ENCODE results near the gene SMG1. TPM values are rescaled to one million over a fixed set of nuclear protein-coding genes. Genes with fewer than 3 reads are reported as not detected.
"Not testable (repeated sequence)": the region's sequence is repeated elsewhere in the genome, so short reads cannot be mapped to it uniquely, and the experiment has no call there.

Gene SMG1
- total and polyA plus RNA-seq, 2 donors = 20.8 to 31.9 TPM

DNA sequence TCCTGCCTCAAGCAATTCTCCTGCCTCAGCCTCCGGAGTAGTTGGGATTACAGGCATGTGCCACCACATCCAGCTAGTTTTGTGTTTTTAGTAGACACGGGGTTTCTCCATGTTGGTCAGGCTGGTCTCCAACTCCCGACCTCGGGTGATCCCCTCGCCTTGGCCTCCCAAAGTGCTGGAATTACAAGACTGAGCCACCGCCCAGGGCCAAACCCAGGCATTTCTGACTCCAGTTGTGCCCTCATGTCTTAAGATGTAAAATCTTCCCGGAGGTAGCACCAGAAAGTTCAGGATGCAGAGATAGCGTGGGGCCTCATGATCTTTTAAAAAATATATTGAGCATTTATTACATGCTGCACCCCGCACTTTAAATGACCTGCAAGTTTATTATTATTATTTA lies 12.8 kb upstream of the SMG1 start:
- no peaks in the 10 kb centered on the region for H3K36me3 ChIP-seq (ENCODE audit: control insufficient read depth in 2 of 2, insufficient read depth in 2 of 2, low read length in 1 of 2)
- H3K27me3 ChIP-seq (ENCODE audit: control insufficient read depth in 2 of 2, insufficient read depth in 1 of 2, low read length in 1 of 2) = no peaks in the 10 kb centered on the region
- no peak overlapping the region for H3K4me3 ChIP-seq (ENCODE audit: low read length in 2 of 2)
- DNase-seq (ENCODE audit: low read depth in 6 of 9, low spot score in 9 of 9) = no peak
- H3K9me3 ChIP-seq (ENCODE audit: control insufficient read depth in 2 of 2, insufficient read depth in 1 of 2, low read length in 1 of 2) = no peaks in the 10 kb centered on the region
- 97% methylated on average over 9 of the region's 9 CpGs for WGBS
- H3K4me1 ChIP-seq (ENCODE audit: control insufficient read depth in 2 of 2, insufficient read depth in 2 of 2, low read length in 2 of 2) = no peaks in the 10 kb centered on the region
- no peak overlapping the region for H3K27ac ChIP-seq (ENCODE audit: low read depth in 1 of 2, low read length in 1 of 2)

- no peaks in the 10 kb centered on the region for H3K9me3 ChIP-seq (ENCODE audit: control insufficient read depth in 2 of 2, insufficient read depth in 1 of 2, low read length in 1 of 2)
- DNase-seq (ENCODE audit: low read depth in 6 of 9, low spot score in 9 of 9) = no peak
Observed at GRCh38 chr16:18937390-18937789, 11.2 kb upstream of the SMG1 start.

GRCh38 chr16:18936727-18937340 lies 10.6 kb upstream of the SMG1 start:
- H3K36me3 ChIP-seq (ENCODE audit: control insufficient read depth in 2 of 2, insufficient read depth in 2 of 2, low read length in 1 of 2) = no peaks in the 10 kb centered on the region
- no peaks in the 10 kb centered on the region for H3K27me3 ChIP-seq (ENCODE audit: control insufficient read depth in 2 of 2, insufficient read depth in 1 of 2, low read length in 1 of 2)
- no peak for DNase-seq (ENCODE audit: low read depth in 6 of 9, low spot score in 9 of 9)
- no peaks in the 10 kb centered on the region for H3K4me1 ChIP-seq (ENCODE audit: control insufficient read depth in 2 of 2, insufficient read depth in 2 of 2, low read length in 2 of 2)
- no peak overlapping the region for H3K4me3 ChIP-seq (ENCODE audit: low read length in 2 of 2)
- WGBS = 82% methylated on average over 7 of the region's 7 CpGs
- H3K9me3 ChIP-seq (ENCODE audit: control insufficient read depth in 2 of 2, insufficient read depth in 1 of 2, low read length in 1 of 2) = no peaks in the 10 kb centered on the region
- no peak overlapping the region for H3K27ac ChIP-seq (ENCODE audit: low read depth in 1 of 2, low read length in 1 of 2)

More at GRCh38 chr16:18937390-18937789, 11.2 kb upstream of the SMG1 start:
- Histone ChIP-seq H3K27me3 (ENCODE audit: control insufficient read depth in 2 of 2, insufficient read depth in 1 of 2, low read length in 1 of 2) (no peaks in the 10 kb centered on the region), H3K4me3 (ENCODE audit: low read length in 2 of 2) (no peak overlapping the region), H3K36me3 (ENCODE audit: control insufficient read depth in 2 of 2, insufficient read depth in 2 of 2, low read length in 1 of 2) (no peaks in the 10 kb centered on the region), H3K27ac (ENCODE audit: low read depth in 1 of 2, low read length in 1 of 2) (no peak overlapping the region), H3K4me1 (ENCODE audit: control insufficient read depth in 2 of 2, insufficient read depth in 2 of 2, low read length in 2 of 2) (no peaks in the 10 kb centered on the region)

GRCh38 chr16:18933501-18933900 lies 7.3 kb upstream of the SMG1 start:
- Histone ChIP-seq H3K27ac (ENCODE audit: low read depth in 1 of 2, low read length in 1 of 2) (no peak overlapping the region), H3K36me3 (ENCODE audit: control insufficient read depth in 2 of 2, insufficient read depth in 2 of 2, low read length in 1 of 2) (no peaks in the 10 kb centered on the region)
- 83% methylated on average over 1 of the region's 1 CpG for WGBS

DNA sequence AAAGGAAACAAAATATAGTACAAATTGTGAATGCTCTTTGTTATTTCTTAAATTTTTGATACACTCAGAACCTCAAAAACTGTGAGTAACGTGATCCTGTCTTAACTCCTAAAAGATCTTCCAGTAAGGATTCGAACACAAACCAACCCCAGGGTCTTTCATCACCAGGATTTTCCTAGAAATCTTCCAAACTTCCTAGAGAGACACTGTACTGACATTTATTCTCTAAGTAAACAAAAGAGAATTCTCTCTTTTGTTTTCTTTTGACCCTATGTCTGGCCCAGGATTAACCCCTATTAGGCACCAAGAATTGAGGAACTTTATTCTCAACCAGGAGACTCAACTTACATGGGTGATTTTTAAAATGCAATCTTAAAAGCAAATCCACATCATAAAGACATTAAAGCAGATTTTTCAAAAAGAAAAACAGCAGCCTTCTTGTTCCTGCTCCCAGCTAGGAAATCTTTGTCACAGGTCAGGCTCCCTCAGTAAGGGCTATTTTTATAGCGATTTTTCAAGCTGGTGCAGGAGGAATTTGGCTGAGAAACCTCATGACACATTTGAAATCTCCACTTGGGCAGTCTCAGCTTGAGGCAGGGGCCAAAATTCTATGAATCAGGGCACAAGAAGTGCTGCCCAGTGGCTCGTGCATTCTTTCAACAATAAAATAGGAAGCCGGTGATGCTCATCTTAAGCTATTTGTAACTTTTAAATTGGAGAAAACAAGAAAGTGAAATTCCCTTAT lies 6.2 kb upstream of the SMG1 start:
- WGBS = 89% methylated on average over 5 of the region's 5 CpGs
- no peaks in the 10 kb centered on the region for H3K27me3 ChIP-seq (ENCODE audit: control insufficient read depth in 2 of 2, insufficient read depth in 1 of 2, low read length in 1 of 2)

More at GRCh38 chr16:18933501-18933900, 7.3 kb upstream of the SMG1 start:
- no peak for DNase-seq (ENCODE audit: low read depth in 6 of 9, low spot score in 9 of 9)
- no peak overlapping the region for H3K4me3 ChIP-seq (ENCODE audit: low read length in 2 of 2)
- no peaks in the 10 kb centered on the region for H3K4me1 ChIP-seq (ENCODE audit: control insufficient read depth in 2 of 2, insufficient read depth in 2 of 2, low read length in 2 of 2)
- H3K9me3 ChIP-seq (ENCODE audit: control insufficient read depth in 2 of 2, insufficient read depth in 1 of 2, low read length in 1 of 2) = no peaks in the 10 kb centered on the region
- no peaks in the 10 kb centered on the region for H3K27me3 ChIP-seq (ENCODE audit: control insufficient read depth in 2 of 2, insufficient read depth in 1 of 2, low read length in 1 of 2)

GRCh38 chr16:18931756-18932155 lies 5.5 kb upstream of the SMG1 start:
- Histone ChIP-seq H3K27me3 (ENCODE audit: control insufficient read depth in 2 of 2, insufficient read depth in 1 of 2, low read length in 1 of 2) (no peaks in the 10 kb centered on the region), H3K9me3 (ENCODE audit: control insufficient read depth in 2 of 2, insufficient read depth in 1 of 2, low read length in 1 of 2) (no peaks in the 10 kb centered on the region), H3K4me3 (ENCODE audit: low read length in 2 of 2) (no peak overlapping the region), H3K36me3 (ENCODE audit: control insufficient read depth in 2 of 2, insufficient read depth in 2 of 2, low read length in 1 of 2) (no peaks in the 10 kb centered on the region), H3K27ac (ENCODE audit: low read depth in 1 of 2, low read length in 1 of 2) (no peak overlapping the region), H3K4me1 (ENCODE audit: control insufficient read depth in 2 of 2, insufficient read depth in 2 of 2, low read length in 2 of 2) (no peaks in the 10 kb centered on the region)
- no peak for DNase-seq (ENCODE audit: low read depth in 6 of 9, low spot score in 9 of 9)
- 75% methylated on average over 5 of the region's 5 CpGs for WGBS

More for the DNA sequence above, 6.2 kb upstream of the SMG1 start:
- no peaks in the 10 kb centered on the region for H3K4me1 ChIP-seq (ENCODE audit: control insufficient read depth in 2 of 2, insufficient read depth in 2 of 2, low read length in 2 of 2)
- H3K27ac ChIP-seq (ENCODE audit: low read depth in 1 of 2, low read length in 1 of 2) = no peak overlapping the region
- H3K9me3 ChIP-seq (ENCODE audit: control insufficient read depth in 2 of 2, insufficient read depth in 1 of 2, low read length in 1 of 2) = no peaks in the 10 kb centered on the region
- no peak overlapping the region for H3K4me3 ChIP-seq (ENCODE audit: low read length in 2 of 2)
- no peaks in the 10 kb centered on the region for H3K36me3 ChIP-seq (ENCODE audit: control insufficient read depth in 2 of 2, insufficient read depth in 2 of 2, low read length in 1 of 2)
- DNase-seq (ENCODE audit: low read depth in 6 of 9, low spot score in 9 of 9) = no peak

DNA sequence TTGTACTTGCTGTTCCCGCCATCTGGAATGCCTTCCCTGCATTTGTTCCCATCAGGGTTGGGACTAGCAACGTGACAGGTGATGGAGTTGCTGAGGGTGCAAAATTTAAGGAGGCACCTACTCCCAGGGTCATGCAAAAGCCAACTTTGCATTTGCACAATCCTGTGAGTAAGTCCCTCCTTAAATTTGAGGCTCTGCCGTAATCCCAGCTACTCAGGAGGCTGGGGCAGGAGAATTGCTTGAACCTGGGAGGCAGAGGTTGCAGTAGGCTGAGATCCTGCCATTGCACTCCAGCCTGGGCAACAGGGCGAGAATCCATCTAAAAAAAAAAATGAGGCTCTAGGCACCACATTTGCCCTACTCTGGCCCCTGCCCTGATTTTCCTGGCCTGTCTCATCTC lies 3.9 kb upstream of the SMG1 start:
- not testable (repeated sequence) for H3K4me3 ChIP-seq (ENCODE audit: low read length in 2 of 2); H3K4me1 ChIP-seq (ENCODE audit: control insufficient read depth in 2 of 2, insufficient read depth in 2 of 2, low read length in 2 of 2); DNase-seq (ENCODE audit: low read depth in 6 of 9, low spot score in 9 of 9); H3K27me3 ChIP-seq (ENCODE audit: control insufficient read depth in 2 of 2, insufficient read depth in 1 of 2, low read length in 1 of 2); H3K27ac ChIP-seq (ENCODE audit: low read depth in 1 of 2, low read length in 1 of 2); H3K36me3 ChIP-seq (ENCODE audit: control insufficient read depth in 2 of 2, insufficient read depth in 2 of 2, low read length in 1 of 2); H3K9me3 ChIP-seq (ENCODE audit: control insufficient read depth in 2 of 2, insufficient read depth in 1 of 2, low read length in 1 of 2)
- 91% methylated on average over 4 of the region's 4 CpGs for WGBS

DNA sequence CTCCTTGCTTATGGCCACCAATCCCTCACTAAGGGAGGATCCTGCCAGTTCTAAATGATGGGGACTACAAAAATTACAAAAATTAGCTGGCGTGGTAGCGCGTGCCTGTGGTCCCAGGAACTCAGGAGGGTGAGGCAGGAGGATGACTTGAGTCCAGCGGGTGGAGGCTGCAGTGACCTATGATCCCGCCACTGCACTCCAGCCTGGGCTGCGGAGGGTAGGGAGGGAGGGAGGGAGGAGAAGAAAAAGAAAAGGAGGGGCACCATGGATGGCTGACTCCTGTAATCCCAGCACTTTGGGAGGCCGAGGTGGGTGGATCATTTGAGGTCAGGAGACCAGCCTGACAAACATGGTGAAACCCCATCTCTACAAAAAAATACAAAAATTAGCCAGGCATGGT lies 1.9 kb upstream of the SMG1 start:
- 98% methylated on average over 7 of the region's 7 CpGs for WGBS
- H3K27ac ChIP-seq (ENCODE audit: low read depth in 1 of 2, low read length in 1 of 2); H3K27me3 ChIP-seq (ENCODE audit: control insufficient read depth in 2 of 2, insufficient read depth in 1 of 2, low read length in 1 of 2); H3K36me3 ChIP-seq (ENCODE audit: control insufficient read depth in 2 of 2, insufficient read depth in 2 of 2, low read length in 1 of 2); H3K4me3 ChIP-seq (ENCODE audit: low read length in 2 of 2); H3K4me1 ChIP-seq (ENCODE audit: control insufficient read depth in 2 of 2, insufficient read depth in 2 of 2, low read length in 2 of 2); DNase-seq (ENCODE audit: low read depth in 6 of 9, low spot score in 9 of 9); H3K9me3 ChIP-seq (ENCODE audit: control insufficient read depth in 2 of 2, insufficient read depth in 1 of 2, low read length in 1 of 2): not testable (repeated sequence)

DNA sequence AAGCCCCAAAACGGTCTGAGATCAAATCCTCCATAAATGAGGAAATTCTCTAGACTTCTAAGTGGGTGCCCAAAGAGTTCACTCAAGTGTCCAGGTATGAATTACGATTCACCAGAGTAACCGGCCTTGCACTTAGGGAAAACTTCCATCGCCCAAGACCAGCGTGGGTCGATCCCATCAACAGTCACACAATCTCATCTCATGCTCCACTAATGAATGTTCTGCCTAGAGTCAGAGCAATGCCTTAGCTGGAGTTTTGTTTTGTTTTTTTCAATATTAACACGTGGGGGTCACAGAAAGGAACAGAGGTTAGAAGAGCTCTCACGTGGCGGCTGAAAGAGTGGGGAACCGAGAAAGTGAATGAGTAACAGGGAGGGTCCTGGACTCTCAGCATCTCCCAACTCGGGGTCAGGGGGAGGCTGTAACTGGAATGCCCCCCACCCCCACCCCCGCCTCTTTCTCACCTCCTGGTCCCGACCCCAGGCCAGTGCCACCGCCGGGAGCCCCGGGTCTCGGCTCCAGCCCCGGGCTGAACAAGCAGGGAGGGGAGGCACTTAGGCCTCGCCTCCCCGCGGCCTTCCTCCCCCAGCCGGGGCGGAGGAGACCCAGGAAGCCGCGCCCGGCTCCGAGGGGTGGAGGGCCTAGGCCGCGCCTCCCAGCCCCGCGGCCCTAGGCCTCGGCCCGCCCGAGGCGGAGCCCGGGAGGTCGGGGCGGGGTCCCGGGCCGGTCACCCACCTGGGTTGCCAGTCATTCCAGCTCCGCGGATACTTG lies 808 bp downstream of the SMG1 start:
- H3K4me1 ChIP-seq (ENCODE audit: control insufficient read depth in 2 of 2, insufficient read depth in 2 of 2, low read length in 2 of 2); H3K27me3 ChIP-seq (ENCODE audit: control insufficient read depth in 2 of 2, insufficient read depth in 1 of 2, low read length in 1 of 2); H3K36me3 ChIP-seq (ENCODE audit: control insufficient read depth in 2 of 2, insufficient read depth in 2 of 2, low read length in 1 of 2); H3K9me3 ChIP-seq (ENCODE audit: control insufficient read depth in 2 of 2, insufficient read depth in 1 of 2, low read length in 1 of 2): not testable (repeated sequence)
- Histone ChIP-seq H3K27ac (ENCODE audit: low read depth in 1 of 2, low read length in 1 of 2) (peak overlapping the region; percentile 86 to 96), H3K4me3 (ENCODE audit: low read length in 2 of 2) (peak overlapping the region; percentile 51 to 52)
- under 1% methylated on average over 42 of the region's 42 CpGs for WGBS
- peak in 7 of 9 donors; percentile 17 to 69 (median 32) for DNase-seq (ENCODE audit: low read depth in 6 of 9, low spot score in 9 of 9)

All from thymus (tissue), 11 donors.